GM21528 (cell line): ENCODE measurements around the gene MANEAL.
"Not testable (repeated sequence)": the region's sequence is repeated elsewhere in the genome, so short reads cannot be mapped to it uniquely, and the experiment has no call there.

Experiments
- ATAC-seq: cut with Tn5 transposase; IDR thresholded peaks from one replicate; pipeline ENCODE4 v1.9.1; 2021; ENCODE audit warnings: mild to moderate bottlenecking, moderate library complexity; ENCODE audit not compliant: unreplicated experiment, low FRiP score

Gene MANEAL, protein sequence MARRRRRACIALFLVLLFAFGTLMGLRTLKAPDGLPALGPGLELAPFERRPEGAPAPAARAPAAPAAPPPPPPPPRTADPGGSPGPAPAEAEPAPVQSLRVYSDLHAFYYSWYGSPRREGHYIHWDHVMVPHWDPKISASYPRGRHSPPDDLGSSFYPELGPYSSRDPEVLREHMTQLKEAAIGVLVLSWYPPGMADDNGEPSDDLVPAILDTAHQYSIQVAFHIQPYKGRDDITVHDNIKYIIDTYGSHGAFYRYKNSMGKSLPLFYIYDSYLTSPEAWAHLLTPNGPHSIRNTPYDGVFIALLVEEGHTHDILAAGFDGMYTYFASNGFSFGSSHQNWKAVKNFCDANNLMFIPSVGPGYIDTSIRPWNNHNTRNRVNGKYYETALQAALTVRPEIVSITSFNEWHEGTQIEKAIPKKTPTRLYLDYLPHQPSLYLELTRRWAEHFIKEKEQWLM

GRCh38 chr1:37793773-37794371 is at the start of gene MANEAL:
MANEAL (plus strand) TSS chr1:37793847; CDS start chr1:37794183, 336 bp downstream.
- no peak for ATAC-seq

GRCh38 chr1:37746806-37747205 is 46.8 kb upstream of the MANEAL start:
- ATAC-seq, result no peak

DNA sequence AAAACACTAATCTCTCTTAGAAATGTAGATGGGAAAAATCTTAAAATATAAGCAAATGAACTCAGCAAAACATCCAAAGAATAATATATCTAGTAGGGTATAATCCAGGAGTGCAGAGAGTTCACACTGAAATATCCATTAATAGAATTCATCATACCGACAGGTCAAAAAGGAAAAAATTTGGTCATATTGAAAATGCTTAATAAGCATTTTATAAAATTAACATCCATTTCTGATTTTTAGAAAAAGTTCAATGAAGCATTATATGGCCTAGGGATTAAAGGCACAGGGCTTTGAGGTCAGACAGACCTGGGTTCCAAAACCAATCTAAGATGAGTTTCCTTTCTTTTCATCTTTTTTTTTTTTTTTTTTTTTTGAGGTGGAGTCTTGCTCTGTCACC is 45.1 kb upstream of the MANEAL start:
- no peak for ATAC-seq

DNA sequence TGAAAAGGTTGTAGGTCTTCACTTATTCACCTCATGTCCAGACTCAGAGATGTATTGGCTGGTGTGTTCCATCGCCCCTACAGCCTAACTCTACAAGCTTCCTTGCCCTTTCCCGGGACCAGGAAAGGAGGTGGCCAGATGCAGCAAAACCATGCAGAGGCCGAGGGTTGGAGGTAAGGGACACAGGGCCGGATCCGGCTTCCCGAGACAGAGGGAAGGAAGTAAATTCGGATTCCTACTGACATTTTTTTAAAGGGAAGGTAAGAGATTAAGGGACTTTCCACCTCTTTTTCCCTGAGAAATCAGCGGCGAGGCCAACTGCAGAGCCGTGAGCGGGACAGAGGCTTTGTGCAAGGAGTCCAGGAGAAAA is 41.4 kb upstream of the MANEAL start:
- no peak for ATAC-seq

DNA sequence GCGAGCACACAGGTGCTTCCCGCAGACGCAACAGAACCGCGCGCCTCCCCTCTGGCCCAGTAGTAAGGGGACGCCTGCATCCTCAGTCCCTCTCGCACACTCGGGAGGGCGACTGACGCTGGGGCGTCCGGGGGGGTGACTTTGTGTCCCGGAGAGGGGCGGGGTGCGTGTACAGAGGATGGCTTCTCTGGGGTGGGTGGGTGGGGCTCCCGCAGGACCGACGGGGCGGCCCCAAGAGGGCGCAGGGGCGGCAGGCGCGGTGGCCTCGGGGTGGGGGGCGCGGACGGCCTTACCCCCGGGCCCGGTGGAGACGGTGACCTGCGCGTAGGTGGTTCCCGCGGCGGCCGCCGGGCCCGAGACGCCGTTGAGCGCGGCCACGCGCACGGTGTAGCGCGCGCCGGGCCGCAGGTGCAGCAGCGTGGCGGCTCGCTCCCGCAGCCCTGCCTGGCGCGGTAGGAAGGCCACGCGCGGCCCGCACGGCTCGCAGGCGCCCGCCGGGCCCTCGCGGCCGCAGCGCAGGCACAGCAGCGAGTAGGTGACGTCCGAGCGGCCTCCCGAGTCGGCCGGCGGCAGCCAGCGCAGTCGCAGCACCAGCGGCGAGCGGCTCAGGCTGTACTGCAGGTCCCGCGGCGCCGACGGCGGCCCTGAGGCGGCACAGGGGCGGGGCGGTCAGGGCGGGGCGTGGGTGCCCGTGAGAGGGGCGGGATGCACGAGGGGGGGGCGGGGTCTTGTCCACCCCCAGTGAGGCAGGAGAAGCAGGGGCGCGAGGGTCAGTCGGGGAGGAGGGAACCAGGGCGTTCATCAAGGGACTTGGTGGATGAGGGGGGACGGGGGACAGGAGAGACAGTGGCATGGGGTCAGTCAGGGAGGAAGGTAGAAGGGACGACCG is 40.8 kb upstream of the MANEAL start:
- no peak for ATAC-seq

DNA sequence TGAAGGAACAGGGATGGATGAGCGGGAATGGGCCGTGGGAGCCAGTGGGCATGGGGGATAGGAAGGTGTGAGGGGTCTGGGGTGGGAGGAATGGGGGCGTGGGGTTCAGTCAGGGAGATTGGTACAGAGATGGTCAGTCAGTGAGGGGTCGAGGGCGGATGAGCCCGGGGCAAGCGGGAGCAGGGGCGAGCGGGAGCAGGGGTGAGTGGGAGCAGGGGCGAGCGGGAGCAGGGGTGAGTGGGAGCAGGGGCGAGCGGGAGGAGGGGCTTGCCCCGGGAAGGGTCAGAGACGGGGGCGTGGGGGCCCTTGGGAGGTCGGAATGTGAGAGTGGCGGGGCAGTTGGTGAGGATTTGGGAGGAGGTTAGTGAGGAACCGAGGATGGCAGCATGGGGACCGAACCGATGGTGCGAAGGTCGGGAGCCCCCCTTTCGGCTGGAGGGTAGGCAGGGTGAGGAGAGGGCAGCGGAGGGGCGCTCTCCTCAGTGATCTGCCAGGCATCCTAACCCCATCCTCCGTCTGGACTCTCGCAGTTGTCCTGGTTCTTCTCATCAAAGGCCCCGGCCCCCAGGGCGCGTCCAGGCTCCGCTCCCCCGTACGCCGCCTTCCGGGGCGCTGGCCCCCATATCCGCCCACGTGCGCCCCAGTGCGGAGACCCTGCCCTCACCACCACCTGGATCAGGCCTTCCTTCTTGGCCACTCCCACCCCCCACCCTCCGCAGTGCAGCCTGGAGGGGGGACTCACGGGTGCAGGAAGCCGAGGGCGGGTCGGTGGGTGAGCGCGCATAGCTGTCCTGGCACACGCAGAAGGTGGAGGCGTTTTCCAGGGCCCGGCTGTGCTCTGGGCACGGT is 40.0 kb upstream of the MANEAL start:
- no peak for ATAC-seq

DNA sequence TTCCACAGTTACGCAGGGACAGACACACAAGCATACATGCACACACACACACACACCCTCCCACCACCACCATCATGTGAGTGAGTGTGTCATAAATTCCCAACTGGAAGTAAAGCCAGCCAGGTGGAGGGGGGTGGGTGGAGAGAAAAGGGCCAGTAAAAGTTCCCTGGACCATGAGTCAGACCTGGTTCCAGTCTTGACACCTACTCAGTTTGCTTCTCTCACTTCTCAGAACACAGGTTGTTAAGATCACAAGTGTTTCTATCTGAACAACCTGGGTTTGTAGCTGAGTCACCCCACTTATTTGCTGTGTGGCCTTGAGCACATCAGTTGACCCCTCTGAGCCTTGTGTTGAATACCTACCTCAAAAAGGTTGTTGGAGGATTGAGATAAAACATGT is 38.4 kb upstream of the MANEAL start:
- no peak for ATAC-seq

GRCh38 chr1:37755951-37756560 is 37.6 kb upstream of the MANEAL start:
- no peak for ATAC-seq

DNA sequence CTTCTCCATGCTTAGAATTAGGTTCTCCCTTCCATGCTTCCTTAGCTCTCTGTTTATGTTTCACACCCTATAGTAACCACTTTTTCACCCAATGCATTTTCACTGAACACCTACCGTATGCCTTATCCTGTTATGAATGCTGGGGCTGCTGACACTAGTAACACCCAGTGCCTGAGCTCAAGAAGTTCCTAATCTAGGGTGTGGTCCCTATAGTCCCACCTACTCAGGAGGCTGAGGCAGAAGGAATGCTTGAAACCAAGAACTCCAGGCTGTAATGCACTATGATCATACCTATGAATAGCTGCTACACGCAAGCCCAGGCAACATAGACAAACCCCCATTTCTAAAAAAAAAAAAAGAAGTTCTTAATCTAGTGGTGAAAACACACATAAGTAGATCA is 34.2 kb upstream of the MANEAL start:
- no peak for ATAC-seq

- no peak for ATAC-seq
Measured at GRCh38 chr1:37761416-37762095, 32.1 kb upstream of the MANEAL start.

DNA sequence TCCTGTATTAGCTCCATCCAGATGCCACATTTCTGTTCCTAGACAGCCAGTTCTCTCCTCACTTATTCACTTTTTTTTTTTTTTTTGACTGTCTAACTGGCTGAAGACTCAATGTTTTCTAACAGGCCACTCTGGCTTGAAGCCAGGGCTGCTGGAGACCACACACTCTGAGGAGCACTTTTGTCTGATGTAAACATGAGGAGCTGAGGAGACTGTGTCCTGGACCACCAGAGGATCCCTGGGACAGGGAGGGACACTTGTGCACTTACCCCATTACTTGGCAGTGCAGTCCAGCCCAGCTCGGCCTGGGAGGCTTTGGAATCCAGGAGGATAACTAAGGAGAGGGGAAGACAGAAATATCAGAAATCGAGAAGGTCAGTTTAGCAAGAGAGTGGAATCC is 31.1 kb upstream of the MANEAL start:
- ATAC-seq, result no peak

GRCh38 chr1:37763791-37764413 is 29.7 kb upstream of the MANEAL start:
- ATAC-seq, result no peak

DNA sequence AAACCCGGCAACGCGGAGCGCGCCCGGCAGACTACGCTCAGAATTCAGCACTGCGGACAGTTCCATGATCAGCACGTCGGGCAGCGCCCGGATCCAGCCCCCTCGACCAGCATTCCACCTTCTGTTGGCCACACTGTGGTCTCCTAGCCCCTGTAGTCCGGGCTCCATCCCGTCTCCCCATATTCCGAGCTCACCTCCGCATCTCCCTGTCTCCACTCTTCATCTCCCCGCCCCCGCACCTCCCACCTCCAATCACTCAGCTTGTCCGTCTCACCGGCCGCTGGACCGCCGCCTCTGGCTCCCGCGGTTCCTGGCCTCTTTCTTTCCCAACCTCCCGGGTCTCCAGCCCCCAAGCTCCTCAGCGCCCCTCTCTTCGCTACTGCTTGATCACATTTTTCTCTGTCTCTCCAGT is 29.2 kb upstream of the MANEAL start:
- ATAC-seq, result no peak

DNA sequence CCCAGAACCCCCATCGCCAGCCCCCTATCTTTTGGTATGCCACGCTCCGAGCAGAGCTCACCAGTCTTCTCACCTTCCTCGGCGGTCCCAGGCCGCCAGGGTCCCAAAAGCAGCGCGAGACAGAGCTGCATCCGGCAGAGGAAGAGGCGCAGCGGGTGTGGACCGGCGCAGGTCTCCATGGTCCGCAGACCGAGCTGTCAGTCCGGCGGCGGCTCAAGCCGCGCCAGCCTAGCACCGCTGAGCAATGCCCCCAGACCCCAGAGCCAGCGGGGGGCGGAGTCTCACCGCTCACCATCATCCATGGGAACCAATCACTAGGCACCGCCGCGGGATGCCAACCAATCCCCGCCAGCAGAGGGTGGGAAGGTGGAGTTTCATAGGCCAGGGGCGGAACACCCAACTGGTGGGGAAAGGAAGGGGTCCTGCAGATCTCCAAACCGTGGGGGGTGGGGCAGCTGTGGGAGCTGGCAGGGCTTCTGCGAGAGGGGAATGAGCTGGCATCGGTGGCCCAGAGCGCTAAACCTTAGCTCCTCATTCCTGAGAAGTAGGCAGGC is 28.7 kb upstream of the MANEAL start, which contains the start of gene EPHA10:
Gene EPHA10 (minus strand): TSS at position 233 of the 554 bp plus-strand sequence. CDS start 54 bp downstream, at position 179.
- no peak for ATAC-seq

- no peak for ATAC-seq
Measured at GRCh38 chr1:37765916-37766664, 27.6 kb upstream of the MANEAL start.

DNA sequence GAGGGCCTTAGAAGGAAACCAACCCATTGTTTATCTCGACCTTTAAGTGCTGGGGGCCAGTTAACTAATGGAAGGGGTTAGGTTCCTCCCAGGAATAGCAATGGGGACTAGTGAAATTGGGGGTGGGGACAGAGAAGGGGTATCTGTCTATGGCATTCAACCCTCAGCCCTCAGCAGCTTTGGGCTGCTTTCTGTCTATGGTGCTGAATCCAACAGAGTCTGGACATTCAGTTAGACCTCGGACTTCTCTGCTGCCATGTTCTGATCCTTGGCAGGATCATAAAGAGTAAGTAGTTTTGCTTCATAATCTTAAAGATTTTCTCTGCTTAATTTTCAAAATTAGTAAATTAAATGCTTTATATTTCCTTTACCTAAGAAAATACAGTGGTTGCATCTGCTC is 26.2 kb upstream of the MANEAL start:
- no peak for ATAC-seq

GRCh38 chr1:37771440-37771839 is 22.2 kb upstream of the MANEAL start:
- ATAC-seq, result not testable (repeated sequence)
